Measurements from ENCODE around the gene ARMC10. TPM values are rescaled to one million over a fixed set of nuclear protein-coding genes. Genes with fewer than 3 reads are reported as not detected.
A peak's percentile ranks its signal among the peaks of the same experiment; 100 is the strongest.

Gene ARMC10
- total and polyA plus RNA-seq, 9 of the 15 experiments (the other 6 are each of a cell fraction or from before 2014, with no cell fraction given) = 17.0 to 113 (median 72.6) TPM

- TF ChIP-seq CBFA2T3 (IDR thresholded peaks at IDR 0.05) (peak; percentile 90), SMARCE1 (IDR thresholded peaks at IDR 0.05) (0 out of 2 replicates have a peak, but pooled peaks have one; percentile 40), SIRT6 (IDR thresholded peaks at IDR 0.05; ENCODE audit: low read depth, low read length) (no peak), KHSRP (IDR thresholded peaks at IDR 0.05) (no peak), STAT5A (IDR thresholded peaks at IDR 0.05; ENCODE audit: borderline replicate concordance, low read length) (peak; percentile 32; the same call in 1 of the 2 replicates), FOXK1 (CRISPR knock-in tag; IDR thresholded peaks at IDR 0.05; ENCODE audit: borderline replicate concordance) (no peak), NR0B1 (IDR thresholded peaks at IDR 0.05; ENCODE audit: partially characterized antibody) (no peak), PHB2 (IDR thresholded peaks at IDR 0.05; ENCODE audit: low read depth) (no peak), NFIX (CRISPR knock-in tag; IDR thresholded peaks at IDR 0.05; ENCODE audit: low read depth) (no peak), RAD51 (IDR thresholded peaks at IDR 0.05; ENCODE audit: borderline replicate concordance, low read depth) (no peak), CBFA2T2 (conservative IDR thresholded peaks at IDR 0.05) (peak; percentile 78), MEIS2 (IDR thresholded peaks at IDR 0.05; ENCODE audit: partially characterized antibody) (peak; percentile 94), PKNOX1 (IDR thresholded peaks at IDR 0.05) (peak; percentile 81), ILK (tag; IDR thresholded peaks at IDR 0.05; ENCODE audit: borderline replicate concordance, low read depth) (no peak), TFE3 (CRISPR knock-in tag; IDR thresholded peaks at IDR 0.05) (no peak), PHF8 (IDR thresholded peaks at IDR 0.05; ENCODE audit: borderline replicate concordance, low read length) (no peak), GABPB1 (CRISPR knock-in tag; IDR thresholded peaks at IDR 0.05) (no peak), ZNF143 (CRISPR knock-in tag; IDR thresholded peaks at IDR 0.05) (no peak), ZNF644 (tag; IDR thresholded peaks at IDR 0.05; ENCODE audit: low read depth) (no peak), ZNF518B (CRISPR knock-in tag; IDR thresholded peaks at IDR 0.05) (no peak), CAMTA2 (CRISPR knock-in tag; conservative IDR thresholded peaks at IDR 0.05) (no peak), HNRNPK (IDR thresholded peaks at IDR 0.05; ENCODE audit: low read depth, low read length, poor library complexity, severe bottlenecking) (no peak), POU5F1 (IDR thresholded peaks at IDR 0.05; ENCODE audit: borderline replicate concordance, low read depth, low read length, partially characterized antibody) (no peak)
Measured at GRCh38 chr7:103121641-103122040, 46.7 kb downstream of the ARMC10 start (continued).

All from K562 (cell line).